A549 (cell line): ENCODE data around the gene TCF25. TPM values are rescaled to one million over a fixed set of nuclear protein-coding genes. Genes with fewer than 3 reads are reported as not detected.
A peak's percentile ranks its signal among the peaks of the same experiment; 100 is the strongest.

ENCODE experiments used
- ATAC-seq, 2 experiments: fragments of 200-7000 bp in 1 of 2; fragments of >200 bp in 1 of 2; cut with Nextera tagmentation in 1 of 2; cut with Tn5 transposase in 1 of 2; 3 replicates each; pipeline versions ENCODE4 v1.8.0 to v1.9.1; 2018 to 2020; ENCODE audit warnings: mild to moderate bottlenecking in 1 of 2, moderate library complexity in 1 of 2
- CTCF ChIA-PET: fragments of 300-600 bp; sonication (Branson Sonifier 250); formaldehyde crosslinking; extraction: SDS; loops from one replicate; lab custom pipeline; 2021; ENCODE audit warnings: antibody characterized with exemption, inconsistent platforms; lab: Yijun Ruan, JAX
- POLR2A ChIA-PET: fragments of 350-600 bp; formaldehyde crosslinking; extraction: SDS; loops from one replicate; lab custom pipeline; 2021; ENCODE audit warnings: antibody characterized with exemption, inconsistent platforms; lab: Yijun Ruan, JAX
- DNase-seq, 2 experiments: peaks; one replicate each; pipeline versions ENCODE4 v3.0.0 to v3.0.0-alpha.2; 2011 to 2016; ENCODE audit warnings: low read depth in 1 of 2, low spot score in 1 of 2
- FAIRE-seq: peaks from 2 replicates; lab custom pipeline; 2011; peaks lifted over from hg19 to GRCh38; lab: Jason Lieb, UNC
- H3K27ac ChIP-seq, 2 experiments: fragments of >200 bp; sonication (Bioruptor Twin); formaldehyde crosslinking; 3 replicates each; pipeline ENCODE4 v1.5.1; 2016 to 2017
- H3K4me1 ChIP-seq: fragments of >200 bp; sonication (Bioruptor Twin); formaldehyde crosslinking; 3 replicates; pipeline ENCODE4 v1.6.1; 2016
- H3K4me2 ChIP-seq: fragments of >200 bp; sonication (Bioruptor Twin); formaldehyde crosslinking; 3 replicates; pipeline ENCODE4 v1.6.1; 2016
- H3K4me3 ChIP-seq: fragments of >200 bp; sonication (Bioruptor Twin); formaldehyde crosslinking; 3 replicates; pipeline ENCODE4 v1.5.1; 2016
- H3K9me3 ChIP-seq: fragments of >200 bp; sonication (Bioruptor Twin); formaldehyde crosslinking; 3 replicates; pipeline ENCODE4 v1.6.1; 2016
- ATOH8 ChIP-seq: fragments of 250-450 bp; sonication (Bioruptor Pico); IDR thresholded peaks from 2 replicates; pipeline ENCODE4 v1.5.0; 2020; ENCODE audit warnings: low read depth, mild to moderate bottlenecking, moderate library complexity
- EHF ChIP-seq: fragments of 250-450 bp; sonication (Bioruptor Pico); IDR thresholded peaks from 2 replicates; pipeline ENCODE4 v1.5.0; 2020; ENCODE audit warnings: mild to moderate bottlenecking
- ELK1 ChIP-seq: fragments of 150-350 bp; IDR thresholded peaks from 2 replicates; pipeline ENCODE4 v1.6.1; 2014; ENCODE audit warnings: low read depth, mild to moderate bottlenecking, low read length
- EP300 ChIP-seq, 2 experiments: fragments of >200 bp; sonication (Bioruptor Twin); formaldehyde crosslinking; IDR thresholded peaks; 2 replicates in 1 of 2; 3 replicates in 1 of 2; pipeline ENCODE4 v1.6.1; 2016 to 2017
- FOSL2 ChIP-seq, 2 experiments: fragments of 450-650 bp in 1 of 2; fragments of >200 bp in 1 of 2; sonication (Bioruptor Twin) in 1 of 2; formaldehyde crosslinking; IDR thresholded peaks; 2 replicates each; pipeline versions ENCODE4 v1.5.0 to v1.6.1; 2016 to 2020; ENCODE audit warnings: mild to moderate bottlenecking in 1 of 2, moderate library complexity in 1 of 2
- GATA3 ChIP-seq: IDR thresholded peaks from 2 replicates; pipeline ENCODE4 v1.6.1; 2012; ENCODE audit warnings: borderline replicate concordance
- HEYL ChIP-seq: fragments of 250-450 bp; sonication (Bioruptor Pico); IDR thresholded peaks from 2 replicates; pipeline ENCODE4 v1.8.0; 2021; ENCODE audit warnings: mild to moderate bottlenecking, moderate library complexity
- HOXB13 ChIP-seq: fragments of 250-450 bp; sonication (Bioruptor Pico); IDR thresholded peaks from 2 replicates; pipeline ENCODE4 v1.5.0; 2020; ENCODE audit warnings: low read depth, mild to moderate bottlenecking, moderate library complexity
- HOXB5 ChIP-seq: fragments of 250-450 bp; sonication (Bioruptor Pico); IDR thresholded peaks from 2 replicates; pipeline ENCODE4 v1.5.0; 2020; ENCODE audit warnings: mild to moderate bottlenecking, moderate library complexity
- JUN ChIP-seq, 2 experiments: fragments of >200 bp; sonication (Bioruptor Twin); formaldehyde crosslinking; IDR thresholded peaks; 2 replicates in 1 of 2; 3 replicates in 1 of 2; pipeline ENCODE4 v1.6.1; 2016 to 2017
- JUNB ChIP-seq: fragments of >200 bp; sonication (Bioruptor Twin); formaldehyde crosslinking; IDR thresholded peaks from 2 replicates; pipeline ENCODE4 v1.6.1; 2016
- KDM5A ChIP-seq: fragments of 200-600 bp; sonication (generic); IDR thresholded peaks from 2 replicates; pipeline ENCODE4 v1.6.1; 2016; ENCODE audit warnings: antibody characterized with exemption, mild to moderate bottlenecking
- MYC ChIP-seq: IDR thresholded peaks from 2 replicates; pipeline ENCODE4 v1.6.1; 2012; ENCODE audit warnings: mild to moderate bottlenecking, inconsistent platforms, low read length, improper control_type of control experiment, borderline replicate concordance
- POLR2A ChIP-seq: IDR thresholded peaks from 2 replicates; pipeline ENCODE4 v1.6.1; 2012; ENCODE audit warnings: mild to moderate bottlenecking, low read length
- POLR2AphosphoS2 ChIP-seq: conservative IDR thresholded peaks from 2 replicates; pipeline ENCODE4 v1.6.1; 2012; ENCODE audit warnings: low read length, improper control_type of control experiment, inconsistent platforms
- RCOR1 ChIP-seq: fragments of 150-350 bp; IDR thresholded peaks from 2 replicates; pipeline ENCODE4 v1.6.1; 2014; ENCODE audit warnings: antibody characterized with exemption, low read length, low read depth
- REST ChIP-seq: fragments of 200-600 bp; sonication (generic); IDR thresholded peaks from 2 replicates; pipeline ENCODE4 v1.6.1; 2016; ENCODE audit warnings: antibody characterized with exemption, mild to moderate bottlenecking, moderate library complexity
- RFX5 ChIP-seq: fragments of 450-650 bp; IDR thresholded peaks from 2 replicates; pipeline ENCODE4 v1.7.1; 2014; ENCODE audit warnings: antibody characterized with exemption, mild to moderate bottlenecking, moderate library complexity
- TP53 ChIP-seq: fragments of 250-450 bp; sonication (Bioruptor Pico); IDR thresholded peaks from 2 replicates; pipeline ENCODE4 v1.5.0; 2021; ENCODE audit warnings: mild to moderate bottlenecking, moderate library complexity
- USF2 ChIP-seq: fragments of 450-650 bp; IDR thresholded peaks from 2 replicates; pipeline ENCODE4 v1.6.1; 2014; ENCODE audit warnings: antibody characterized with exemption
- ZC3H11A ChIP-seq: fragments of 450-650 bp; IDR thresholded peaks from 2 replicates; pipeline ENCODE4 v1.6.1; 2014; ENCODE audit warnings: antibody characterized with exemption, mild to moderate bottlenecking
- WGBS: methylation state at CpG from one replicate; pipeline ENCODE4 v1.1.6; 2017; ENCODE audit errors: missing lambda C conversion rate; 5-methylcytosine and 5-hydroxymethylcytosine counted together
- polyA plus RNA-seq, 4 experiments: library from polyadenylated mRNA; depleted of rRNA in 3 of 4; stranded (reverse); fragments of >200 nt; fragmentation: RNase III in 1 of 4; extraction: RNeasy Plus Mini Kit Qiagen cat#74134 plus additional on column Dnase treatment in 1 of 4; gene quantifications; 2 replicates in 3 of 4; 3 replicates in 1 of 4; pipeline ENCODE4 v1.2.3, GENCODE V29; 2011 to 2017

TCF25 gene
- polyA plus RNA-seq, 2 of the 4 experiments (the other 2 are of a cell fraction), result 125 TPM

- ChIA-PET CTCF (interaction anchor here (0.9 to 11.8 kb wide), 3 partner anchors 12 to 97 kb away, joined by 3 to 109 read pairs (median 3); partner anchors contain the start of gene DEF8), POLR2A (interaction anchor here (0.8 to 3.1 kb wide), 7 partner anchors 11 to 100 kb away, joined by 3 to 34 read pairs (median 17); partner anchors contain the start of gene TCF25)
- ATAC-seq, result no peak
- Histone ChIP-seq H3K4me2 (peak overlapping the region; percentile 96), H3K27ac (peak overlapping the region; percentile 98 to 99), H3K9me3 (no peaks in the 10 kb centered on the region), H3K4me1 (peaks cover 61% of the 10 kb centered on the region), H3K4me3 (peak overlapping the region; percentile 83)
- 57% methylated on average over 13 of the region's 14 CpGs for WGBS
- FAIRE-seq, result no peak
- TF ChIP-seq EP300 (IDR thresholded peaks at IDR 0.05), result no peak
- no peak for TF ChIP-seq ELK1
- no peak for TF ChIP-seq EHF
- no peak for TF ChIP-seq TP53
- TF ChIP-seq REST, result no peak
- TF ChIP-seq ATOH8 (CRISPR knock-in tag), result no peak
- DNase-seq, result no peak
Measured at GRCh38 chr16:89921131-89921701, 47.8 kb downstream of the TCF25 start.

- CTCF ChIA-PET, result interaction anchor here (0.9 to 11.8 kb wide), 7 partner anchors 12 to 163 kb away, joined by 3 to 109 read pairs (median 5); partner anchors contain the start of gene DEF8
- POLR2A ChIA-PET, result interaction anchor here (0.8 to 3.1 kb wide), 13 partner anchors 12 to 235 kb away, joined by 3 to 34 read pairs (median 5); partner anchors contain the start of genes CDK10, DEF8, TCF25 and VPS9D1
- FAIRE-seq (no peak), ATAC-seq (peak; percentile 33 to 67), DNase-seq (peak; percentile 90)
- H3K4me1 ChIP-seq, result peaks cover 61% of the 10 kb centered on the region
- WGBS, result under 1% methylated on average over 16 of the region's 22 CpGs
- peak overlapping the region; percentile 83 for H3K4me3 ChIP-seq
- H3K27ac ChIP-seq, result peak overlapping the region; percentile 98 to 99
- no peaks in the 10 kb centered on the region for H3K9me3 ChIP-seq
- H3K4me2 ChIP-seq, result peak overlapping the region; percentile 96
- TF ChIP-seq RCOR1 (no peak), HOXB13 (CRISPR knock-in tag) (no peak), MYC (0 out of 2 replicates have a peak, but pooled peaks have one; percentile 30), TP53 (0 out of 2 replicates have a peak, but pooled peaks have one; percentile 51), GATA3 (no peak; the same call in 1 of the 2 replicates), HEYL (no peak), ELK1 (no peak), FOSL2 (IDR thresholded peaks at IDR 0.05) (peak; percentile 36; the same call in 1 of the 2 replicates), FOSL2 (CRISPR knock-in tag; IDR thresholded peaks at IDR 0.05) (peak; percentile 89), ZC3H11A (no peak), KDM5A (no peak), REST (peak; percentile 18; the same call in 1 of the 2 replicates), JUNB (0 out of 2 replicates have a peak, but pooled peaks have one; percentile 24), HOXB5 (no peak), POLR2A (peak; percentile 85), JUN (IDR thresholded peaks at IDR 0.05) (peak; percentile 50 to 74; a peak in 4 of 5 replicates), EP300 (IDR thresholded peaks at IDR 0.05) (peak in 1 of 2 experiments; percentile 5; a peak in 1 of 5 replicates), POLR2AphosphoS2 (0 out of 2 replicates have a peak, but pooled peaks have one; percentile 11), USF2 (no peak), RFX5 (no peak)
Measured at GRCh38 chr16:89921702-89922476, 48.5 kb downstream of the TCF25 start.
